HG03558 (cell line): ENCODE measurements around the gene RET.

Experiments used
- ATAC-seq: cut with Tn5 transposase; IDR thresholded peaks from one replicate; pipeline ENCODE4 v1.9.1; 2021; ENCODE audit warnings: moderate number of reproducible peaks; ENCODE audit not compliant: unreplicated experiment; ENCODE audit errors: extremely low read depth

Gene RET

GRCh38 chr10:43044448-43044921 lies 32.4 kb upstream of the RET start:
- ATAC-seq, result no peak

DNA sequence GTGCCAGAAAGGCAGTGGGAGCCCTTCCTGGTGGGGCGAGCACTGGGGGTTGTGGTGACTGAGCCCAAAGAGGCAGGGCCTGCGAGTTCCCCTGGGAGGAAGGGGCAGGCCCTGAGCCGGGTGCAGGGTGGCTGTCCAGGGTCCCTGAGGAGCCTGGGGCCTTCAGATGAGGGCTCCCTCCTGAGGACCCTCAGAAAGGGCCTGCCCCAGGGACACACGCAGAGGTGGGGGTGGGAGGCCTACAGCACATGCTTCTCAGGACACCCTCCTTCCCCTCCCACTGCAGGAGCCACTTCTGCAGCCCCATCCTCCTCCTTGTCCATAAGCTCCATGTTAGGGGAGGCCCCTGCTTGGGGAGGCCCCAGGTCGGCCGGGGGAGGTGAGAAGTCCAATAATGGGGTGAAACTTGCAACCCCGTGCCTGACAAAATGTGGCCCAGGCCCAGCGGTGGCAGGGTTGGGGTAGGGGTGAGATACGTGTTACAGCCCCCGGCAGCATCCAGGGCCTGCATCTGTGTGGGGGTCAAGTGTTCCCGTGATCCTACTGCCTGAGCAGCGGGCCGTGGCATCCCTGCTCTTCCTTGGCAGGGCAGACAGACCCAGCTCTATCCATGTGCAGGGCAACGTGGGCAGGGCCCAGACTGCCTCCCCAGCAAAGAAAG lies 31.8 kb upstream of the RET start:
- ATAC-seq, result no peak

- ATAC-seq, result no peak
Observed at GRCh38 chr10:43045631-43046287, 31.1 kb upstream of the RET start.

GRCh38 chr10:43046288-43046991 lies 30.4 kb upstream of the RET start:
- ATAC-seq, result no peak

DNA sequence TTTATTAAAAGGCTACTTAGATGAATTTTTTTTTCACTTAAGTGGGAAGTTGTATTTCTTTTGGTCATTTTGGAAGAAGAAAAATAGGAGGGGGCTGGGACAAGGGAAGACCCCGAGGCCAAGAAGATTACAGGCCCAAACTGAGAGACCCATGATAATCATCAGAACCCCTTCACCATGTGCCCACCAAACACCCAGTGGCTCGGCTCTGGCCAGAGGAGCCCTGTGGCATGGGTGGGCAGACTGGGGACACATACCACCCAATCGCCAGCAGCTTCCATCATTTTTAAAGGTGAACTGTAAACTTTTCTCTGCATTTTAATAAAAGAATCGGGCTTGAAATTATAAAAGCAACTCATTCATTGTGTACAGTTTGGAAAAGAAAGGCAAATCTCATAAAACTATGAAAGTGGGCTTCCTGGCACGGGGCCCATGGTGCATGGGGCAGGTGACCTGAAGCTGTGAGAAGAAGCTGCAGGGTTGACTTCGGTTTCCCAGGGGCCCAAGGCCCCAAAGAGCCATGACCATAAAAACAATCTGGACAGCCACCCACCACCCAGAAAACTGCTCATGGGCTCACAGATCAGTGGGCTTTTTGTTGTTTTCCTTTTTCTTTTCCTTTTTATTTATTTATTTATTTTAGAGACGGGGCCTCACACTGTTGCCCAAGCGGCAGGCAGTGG lies 29.4 kb upstream of the RET start:
- no peak for ATAC-seq

GRCh38 chr10:43048301-43049051 lies 28.4 kb upstream of the RET start:
- ATAC-seq, result no peak

DNA sequence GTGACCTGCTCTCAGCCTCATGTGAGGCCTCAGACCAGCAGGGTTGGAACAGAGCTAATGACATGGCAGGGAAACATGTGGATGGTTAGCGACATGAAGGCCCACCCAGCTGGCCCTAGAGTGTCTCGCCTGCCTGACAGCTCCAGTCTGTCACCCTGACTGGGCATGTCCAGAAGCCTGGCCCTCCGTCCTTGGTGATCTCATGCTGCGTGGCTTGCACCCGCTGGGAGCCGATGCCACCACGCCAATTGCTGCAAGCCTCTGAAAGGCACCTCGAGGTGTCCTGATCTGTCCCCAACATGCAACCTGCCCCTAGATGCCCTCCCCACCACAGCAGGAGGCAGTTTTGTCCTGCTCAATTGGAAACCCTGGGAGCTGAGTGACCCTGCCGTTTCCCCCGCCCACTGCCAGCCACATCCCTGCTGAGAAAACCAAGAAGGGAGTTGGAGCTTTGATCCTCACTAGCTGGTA lies 27.8 kb upstream of the RET start:
- ATAC-seq, result no peak

DNA sequence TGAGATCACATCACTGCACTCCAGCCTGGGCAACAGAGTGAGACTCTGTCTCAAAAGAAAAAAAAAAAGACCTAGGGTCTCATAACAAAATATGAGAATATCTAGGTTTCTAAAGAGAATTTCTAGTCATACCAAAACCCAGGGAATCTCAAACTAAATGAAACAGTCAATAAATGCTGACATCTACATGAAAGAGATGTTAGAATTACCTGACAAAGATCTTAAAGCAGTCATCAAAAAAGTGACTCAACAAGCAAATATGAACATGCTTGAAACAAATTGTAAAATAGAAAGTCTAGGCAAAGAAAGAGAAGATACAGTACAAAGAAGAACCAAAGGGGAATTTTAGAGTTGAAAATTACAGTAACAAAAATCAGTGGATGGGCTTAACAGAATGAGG lies 26.9 kb upstream of the RET start:
- no peak for ATAC-seq

- ATAC-seq, result no peak
Observed at GRCh38 chr10:43053825-43054224, 23.0 kb upstream of the RET start.

DNA sequence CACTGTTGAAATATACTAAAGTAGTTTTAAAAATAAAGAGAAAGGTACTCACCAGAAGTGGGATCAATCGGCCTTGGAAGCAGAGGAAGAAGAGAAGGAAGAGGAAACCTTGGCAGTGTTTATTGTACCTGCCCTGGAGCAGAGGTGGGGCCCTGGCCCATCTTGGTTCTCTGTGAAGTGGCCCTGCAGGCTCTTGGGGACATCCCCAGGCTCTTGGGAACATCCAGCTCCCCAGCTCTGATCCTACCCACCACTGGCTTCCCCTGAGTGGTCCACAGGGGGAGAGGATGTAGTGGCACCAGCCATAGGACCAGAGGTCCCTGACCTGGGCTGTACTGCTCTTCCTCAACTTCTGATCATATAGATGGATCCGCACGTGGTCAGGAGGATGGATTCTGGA lies 22.3 kb upstream of the RET start:
- no peak for ATAC-seq

GRCh38 chr10:43055217-43055616 lies 21.7 kb upstream of the RET start:
- ATAC-seq, result no peak

- no peak for ATAC-seq
Observed at GRCh38 chr10:43055991-43056567, 20.8 kb upstream of the RET start.

GRCh38 chr10:43056568-43057011 lies 20.3 kb upstream of the RET start:
- no peak for ATAC-seq

DNA sequence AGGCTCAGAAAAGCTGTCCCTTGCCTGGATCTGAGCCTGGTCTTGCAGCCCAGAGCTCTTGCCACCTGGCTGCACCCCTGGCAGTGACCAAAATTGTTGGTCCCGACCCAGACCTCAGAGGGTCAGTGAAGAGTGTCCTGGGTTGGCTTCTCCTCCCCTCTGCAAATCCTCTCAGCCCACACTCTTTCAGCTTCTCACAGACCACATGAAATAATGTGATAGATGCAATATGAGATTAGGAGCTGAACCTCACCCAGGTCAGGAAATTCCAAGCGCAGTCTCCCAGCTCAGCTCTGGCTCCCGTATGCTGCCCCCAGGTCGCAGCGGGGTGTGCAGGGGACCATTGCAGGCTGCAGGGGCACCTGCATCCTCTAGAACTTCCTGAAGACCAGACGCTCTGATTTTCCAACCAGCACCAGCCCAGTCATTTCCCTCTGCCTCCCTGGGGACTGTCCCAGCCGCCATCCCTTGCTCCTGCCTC lies 19.6 kb upstream of the RET start:
- ATAC-seq, result no peak

GRCh38 chr10:43057831-43058340 lies 19.0 kb upstream of the RET start:
- no peak for ATAC-seq

DNA sequence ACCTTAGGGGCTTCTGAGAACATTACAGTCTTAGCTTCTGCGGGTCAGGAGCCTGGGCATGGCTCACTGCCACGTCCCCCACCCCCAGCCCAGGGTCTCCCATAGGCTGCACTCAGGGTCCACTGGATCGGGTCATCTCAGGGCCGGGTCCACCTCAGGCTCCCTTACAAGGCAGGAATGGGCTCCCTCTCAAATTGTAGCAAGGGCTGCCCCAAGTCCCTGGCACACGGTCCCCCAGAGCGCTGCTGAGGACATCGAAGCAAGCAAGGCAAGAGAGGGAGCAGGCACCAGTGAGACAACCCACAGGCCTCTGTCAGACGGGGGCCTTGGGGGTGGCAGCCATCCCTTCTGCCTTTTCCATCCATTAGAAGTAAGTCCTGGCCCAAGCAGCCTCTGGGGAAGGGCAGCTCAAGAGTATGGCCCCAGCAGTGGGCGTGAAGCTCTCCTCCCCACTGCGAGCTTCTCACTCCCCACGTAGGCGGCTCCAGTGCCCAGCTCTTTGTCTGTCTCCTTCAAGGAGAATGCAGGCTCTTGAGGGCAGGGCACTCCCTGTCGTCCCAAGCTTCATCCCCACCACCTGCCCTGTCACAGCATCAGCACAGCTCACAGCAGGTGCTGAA lies 18.0 kb upstream of the RET start:
- no peak for ATAC-seq

- ATAC-seq, result no peak
Observed at GRCh38 chr10:43059336-43059720, 17.5 kb upstream of the RET start.

DNA sequence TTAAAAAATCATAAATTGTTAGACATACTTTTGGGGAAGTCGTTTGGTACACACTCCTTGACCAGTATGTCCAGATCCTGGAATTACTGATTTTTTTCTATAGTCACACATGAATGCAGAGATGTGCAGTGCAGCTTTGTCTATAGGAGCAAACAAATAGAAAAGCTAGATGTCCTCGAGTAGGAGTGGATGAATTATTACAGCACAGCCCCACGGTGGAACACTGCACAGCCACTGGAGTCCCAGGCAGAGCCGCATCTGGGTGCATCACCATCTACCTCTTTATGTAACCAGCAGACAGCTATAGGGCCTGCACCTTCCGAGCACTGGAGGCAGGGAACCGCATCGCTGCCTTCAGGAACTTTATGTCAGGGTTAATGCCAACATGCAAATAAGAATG lies 17.0 kb upstream of the RET start:
- ATAC-seq, result no peak

GRCh38 chr10:43060291-43060690 lies 16.6 kb upstream of the RET start:
- no peak for ATAC-seq
